Esophagus squamous epithelium (tissue), 4 donors: ENCODE results near the gene LRRC4C.

Experiments
- POLR2A ChIP-seq, 4 donors: fragments of 450-650 bp; IDR thresholded peaks; one replicate each; pipeline ENCODE4 v1.6.1; 2017; ENCODE audit warnings: antibody characterized with exemption in 4 of 4, mild to moderate bottlenecking in 4 of 4, moderate library complexity in 3 of 4
- TF ChIP-seq, protein P1 (sequence below), 6 experiments: fragments of 450-650 bp in 4 of 6; fragments of 200-600 bp in 2 of 6; sonication (generic) in 2 of 6; IDR thresholded peaks; one replicate each; pipeline ENCODE4 v1.5.1; 2016 to 2019; ENCODE audit warnings: antibody characterized with exemption in 6 of 6, mild to moderate bottlenecking in 4 of 6, moderate library complexity in 4 of 6

- TF ChIP-seq, protein P1, sequence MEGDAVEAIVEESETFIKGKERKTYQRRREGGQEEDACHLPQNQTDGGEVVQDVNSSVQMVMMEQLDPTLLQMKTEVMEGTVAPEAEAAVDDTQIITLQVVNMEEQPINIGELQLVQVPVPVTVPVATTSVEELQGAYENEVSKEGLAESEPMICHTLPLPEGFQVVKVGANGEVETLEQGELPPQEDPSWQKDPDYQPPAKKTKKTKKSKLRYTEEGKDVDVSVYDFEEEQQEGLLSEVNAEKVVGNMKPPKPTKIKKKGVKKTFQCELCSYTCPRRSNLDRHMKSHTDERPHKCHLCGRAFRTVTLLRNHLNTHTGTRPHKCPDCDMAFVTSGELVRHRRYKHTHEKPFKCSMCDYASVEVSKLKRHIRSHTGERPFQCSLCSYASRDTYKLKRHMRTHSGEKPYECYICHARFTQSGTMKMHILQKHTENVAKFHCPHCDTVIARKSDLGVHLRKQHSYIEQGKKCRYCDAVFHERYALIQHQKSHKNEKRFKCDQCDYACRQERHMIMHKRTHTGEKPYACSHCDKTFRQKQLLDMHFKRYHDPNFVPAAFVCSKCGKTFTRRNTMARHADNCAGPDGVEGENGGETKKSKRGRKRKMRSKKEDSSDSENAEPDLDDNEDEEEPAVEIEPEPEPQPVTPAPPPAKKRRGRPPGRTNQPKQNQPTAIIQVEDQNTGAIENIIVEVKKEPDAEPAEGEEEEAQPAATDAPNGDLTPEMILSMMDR (IDR thresholded peaks at IDR 0.05): no peak
- no peak for TF ChIP-seq POLR2A (IDR thresholded peaks at IDR 0.05)
These were observed 1359.9 kb downstream of the LRRC4C start for GRCh38 chr11:40099426-40100161.
